Measurements from ENCODE around the gene SLAMF6. TPM values are rescaled to one million over a fixed set of nuclear protein-coding genes. Genes with fewer than 3 reads are reported as not detected.
"Not testable (repeated sequence)": the region's sequence is repeated elsewhere in the genome, so short reads cannot be mapped to it uniquely, and the experiment has no call there.

SLAMF6 gene
- total RNA-seq, 2 experiments from 2014 or later, result 40.0 to 41.9 TPM

DNA sequence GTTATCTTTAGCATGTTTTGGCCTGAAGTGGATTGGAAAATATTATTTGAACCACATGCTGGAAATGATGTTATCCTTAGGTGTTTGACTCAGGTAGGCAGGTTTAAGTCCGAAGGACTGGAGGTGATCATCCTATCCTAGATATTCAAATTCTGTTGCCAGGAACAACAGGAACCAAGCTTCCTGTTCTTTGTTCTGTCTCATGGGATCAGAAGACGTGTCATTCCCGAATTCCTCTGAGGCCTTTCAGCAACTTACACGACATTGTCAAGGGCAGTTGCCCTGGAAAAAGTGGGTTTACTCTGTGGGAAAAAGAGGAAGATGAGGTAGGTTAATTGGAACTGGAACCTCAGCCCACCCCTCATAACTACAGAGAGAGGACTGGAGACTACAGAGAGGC, 36.6 kb downstream of the SLAMF6 start:
- ChIA-PET POLR2A (no interaction called here), CTCF (no interaction called here)

DNA sequence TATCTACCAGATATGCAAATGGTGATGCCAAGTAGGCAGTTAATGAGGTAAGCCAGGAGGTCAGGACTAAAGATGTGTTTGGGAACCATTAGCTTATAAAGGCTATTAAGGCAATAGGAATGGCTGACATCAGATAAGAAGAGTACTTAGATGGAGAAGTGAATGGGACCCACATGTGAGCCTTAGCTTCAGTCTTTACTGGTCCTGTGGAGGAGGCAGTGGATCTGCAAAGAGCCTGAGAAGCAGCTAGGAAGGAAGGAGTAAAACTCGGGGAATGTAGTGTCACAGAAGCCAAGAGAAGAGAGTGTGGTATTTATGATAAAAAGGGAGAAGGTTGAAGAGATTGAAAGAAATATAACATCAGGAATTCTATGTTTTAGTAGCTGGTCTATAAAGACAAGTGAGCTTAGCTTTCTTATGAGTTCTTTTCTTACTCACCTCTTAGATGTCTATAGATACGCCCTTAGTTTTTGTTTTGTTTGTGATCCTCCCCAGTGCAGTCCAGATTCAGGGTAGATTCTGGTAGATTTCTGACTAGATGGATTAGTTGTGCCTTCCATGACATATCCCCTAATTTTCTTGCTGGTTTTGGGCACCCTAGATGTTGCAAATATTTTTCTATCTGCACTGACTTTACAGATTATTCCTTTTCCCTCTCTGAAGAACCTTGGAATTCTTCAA, 39.4 kb downstream of the SLAMF6 start:
- ChIA-PET CTCF (interaction anchor here (1.2 to 1.4 kb wide), 2 partner anchors 15 to 57 kb away, joined by 3 to 4 read pairs; no protein-coding TSS in a partner anchor), POLR2A (interaction anchor here (0.5 kb wide), 1 partner anchor 9 kb away, joined by 3 read pairs; no protein-coding TSS in a partner anchor)

- ChIA-PET CTCF (no interaction called here), POLR2A (no interaction called here)
Measured at GRCh38 chr1:160481979-160482596, 41.0 kb downstream of the SLAMF6 start.

- POLR2A ChIA-PET, CTCF ChIA-PET: not testable (repeated sequence)
Measured at GRCh38 chr1:160480781-160481180, 42.3 kb downstream of the SLAMF6 start.

DNA sequence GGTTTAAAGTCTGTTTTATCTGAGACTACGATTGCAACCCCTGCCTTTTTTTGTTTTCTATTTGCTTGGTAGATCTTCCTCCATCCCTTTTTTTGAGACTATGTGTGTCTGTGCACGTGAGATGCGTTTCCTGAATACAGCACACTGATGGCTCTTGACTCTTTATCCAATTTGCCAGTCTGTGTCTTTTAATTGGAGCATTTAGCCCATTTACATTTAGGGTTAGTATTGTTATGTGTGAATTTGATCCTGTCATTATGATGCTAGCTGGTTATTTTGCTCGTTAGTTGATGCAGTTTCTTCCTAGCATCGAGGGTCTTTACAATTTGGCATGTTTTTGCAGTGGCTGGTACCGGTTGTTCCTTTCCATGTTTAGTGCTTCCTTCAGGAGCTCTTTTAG, 44.0 kb downstream of the SLAMF6 start:
- CTCF ChIA-PET, POLR2A ChIA-PET: not testable (repeated sequence)

- CTCF ChIA-PET, result interaction anchor here (0.7 kb wide), 1 partner anchor 94 kb away, joined by 3 read pairs; no protein-coding TSS in a partner anchor
- POLR2A ChIA-PET, result interaction anchor here (0.7 kb wide), 2 partner anchors 9 to 14 kb away, joined by 3 to 4 read pairs; no protein-coding TSS in a partner anchor
Measured at GRCh38 chr1:160474392-160475242, 48.4 kb downstream of the SLAMF6 start.

GRCh38 chr1:160472112-160472511, 50.9 kb downstream of the SLAMF6 start:
- POLR2A ChIA-PET, result interaction anchor here (0.6 kb wide), 1 partner anchor 28 kb away, joined by 3 read pairs; no protein-coding TSS in a partner anchor

GRCh38 chr1:160471253-160471652, 51.8 kb downstream of the SLAMF6 start:
- CTCF ChIA-PET, result no interaction called here
- POLR2A ChIA-PET, result no interaction called here

More at GRCh38 chr1:160472112-160472511, 50.9 kb downstream of the SLAMF6 start:
- CTCF ChIA-PET, result no interaction called here

- ChIA-PET POLR2A (no interaction called here), CTCF (no interaction called here)
Measured at GRCh38 chr1:160467576-160467975, 55.5 kb downstream of the SLAMF6 start.

GRCh38 chr1:160466961-160467360, 56.1 kb downstream of the SLAMF6 start:
- POLR2A ChIA-PET, result interaction anchor here (0.6 kb wide), 2 partner anchors 23 to 538 kb away, joined by 3 to 4 read pairs; no protein-coding TSS in a partner anchor
- CTCF ChIA-PET, result interaction anchor here (0.6 kb wide), 1 partner anchor 13 kb away, joined by 3 read pairs; no protein-coding TSS in a partner anchor

DNA sequence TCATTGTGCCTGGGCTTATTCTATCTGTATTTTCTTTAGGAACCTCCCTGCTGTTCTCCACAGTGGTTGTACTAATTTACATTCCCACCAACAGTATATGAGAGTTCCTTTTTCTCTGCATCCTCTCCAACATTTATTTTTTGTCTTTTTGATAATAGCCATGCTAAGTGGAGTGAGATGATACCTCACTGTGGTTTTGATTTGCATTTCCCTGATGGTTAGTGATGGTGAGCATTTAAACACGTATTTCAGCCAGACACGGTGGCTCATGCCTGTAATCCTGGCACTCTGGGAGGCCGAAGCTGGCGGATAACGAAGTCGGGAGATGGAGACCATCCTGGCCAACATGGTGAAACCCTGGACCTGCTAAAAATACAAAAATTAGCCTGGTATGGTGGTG, 57.9 kb downstream of the SLAMF6 start:
- POLR2A ChIA-PET, result interaction anchor here (0.6 kb wide), 1 partner anchor 38 kb away, joined by 5 read pairs; no protein-coding TSS in a partner anchor
- CTCF ChIA-PET, result no interaction called here

- CTCF ChIA-PET, result interaction anchor here (1.5 kb wide), 1 partner anchor 158 kb away, joined by 3 read pairs; no protein-coding TSS in a partner anchor
- POLR2A ChIA-PET, result no interaction called here
Measured at GRCh38 chr1:160460683-160461287, 62.3 kb downstream of the SLAMF6 start.

DNA sequence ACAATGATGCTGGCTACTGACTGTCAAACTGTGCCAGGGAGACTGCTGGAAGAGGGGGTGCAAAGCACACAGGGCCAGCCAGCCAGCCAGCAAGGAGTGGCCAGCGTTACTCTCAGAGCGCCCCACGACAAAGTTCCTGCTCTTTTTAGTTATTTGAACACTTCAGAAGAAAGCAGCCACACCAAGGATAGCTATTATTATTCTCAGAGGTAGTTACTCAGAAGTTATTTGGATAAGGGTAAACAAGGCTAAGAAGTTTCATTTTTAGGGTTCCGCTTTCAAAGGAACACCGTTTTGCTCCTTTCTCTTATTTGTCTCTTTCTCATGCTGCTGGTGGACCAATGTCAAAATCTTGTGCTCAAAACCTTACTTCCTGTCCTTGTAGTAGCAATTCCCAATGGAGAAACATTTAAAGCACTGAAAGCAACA, 62.8 kb downstream of the SLAMF6 start:
- CTCF ChIA-PET, result interaction anchor here (1.5 kb wide), 1 partner anchor 159 kb away, joined by 3 read pairs; no protein-coding TSS in a partner anchor
- POLR2A ChIA-PET, result no interaction called here

- CTCF ChIA-PET, result no interaction called here
Measured at GRCh38 chr1:160459687-160460086, 63.4 kb downstream of the SLAMF6 start.

DNA sequence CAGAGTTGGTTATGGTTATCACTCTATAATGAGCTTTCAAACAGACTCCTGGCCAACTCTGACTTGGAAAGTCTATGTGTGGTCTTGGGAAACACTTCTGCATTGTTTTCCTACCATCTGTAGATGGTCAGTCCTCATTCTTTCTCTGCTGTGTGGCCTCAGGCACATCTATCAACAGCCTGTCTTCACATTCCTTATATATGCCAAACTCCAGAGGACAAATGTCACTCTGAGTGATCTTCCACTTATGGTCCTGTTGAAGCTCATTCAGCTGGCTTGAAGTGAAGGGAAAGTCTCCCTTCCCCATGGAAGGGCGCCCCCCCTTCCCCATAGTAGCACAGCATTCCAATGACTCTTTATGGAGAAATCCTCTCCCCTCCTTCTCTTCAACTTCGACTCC, 64.0 kb downstream of the SLAMF6 start:
- POLR2A ChIA-PET, result no interaction called here
- CTCF ChIA-PET, result interaction anchor here (0.7 kb wide), 1 partner anchor 65 kb away, joined by 4 read pairs; no protein-coding TSS in a partner anchor

More at GRCh38 chr1:160459687-160460086, 63.4 kb downstream of the SLAMF6 start:
- POLR2A ChIA-PET, result no interaction called here

- ChIA-PET CTCF (interaction anchor here (0.7 kb wide), 1 partner anchor 158 kb away, joined by 3 read pairs; no protein-coding TSS in a partner anchor), POLR2A (no interaction called here)
Measured at GRCh38 chr1:160455153-160455517, 67.9 kb downstream of the SLAMF6 start.

GRCh38 chr1:160454371-160455152, 68.5 kb downstream of the SLAMF6 start:
- CTCF ChIA-PET, result interaction anchor here (0.7 kb wide), 1 partner anchor 159 kb away, joined by 3 read pairs; no protein-coding TSS in a partner anchor
- POLR2A ChIA-PET, result no interaction called here

GRCh38 chr1:160453443-160453842, 69.6 kb downstream of the SLAMF6 start:
- ChIA-PET CTCF (interaction anchor here (0.6 kb wide), 1 partner anchor 14 kb away, joined by 3 read pairs; no protein-coding TSS in a partner anchor), POLR2A (interaction anchor here (0.5 to 0.9 kb wide), 4 partner anchors 48 to 560 kb away, joined by 3 to 4 read pairs (median 3); no protein-coding TSS in a partner anchor)

Measured in activated CD8-positive, alpha-beta memory T cell treated with anti-CD3 and anti-CD28 coated beads for 36 hours (primary cell).